ENCODE data around the gene ACSL5. TPM values are rescaled to one million over a fixed set of nuclear protein-coding genes. Genes with fewer than 3 reads are reported as not detected.

The ACSL5 gene
- polyA plus RNA-seq, 1 donor (not counting 4 experiments of a cell fraction or from before 2014, with no cell fraction given) = 0.04 TPM

GRCh38 chr10:112424651-112425050, 50.7 kb downstream of the ACSL5 start:
- Histone ChIP-seq H4K20me1 (ENCODE audit: control insufficient read depth, extremely low read depth, insufficient read depth, low read length) (no peaks in the 10 kb centered on the region), H2AFZ (ENCODE audit: control insufficient read depth, low read length) (no peak overlapping the region), H3K27ac (ENCODE audit: control insufficient read depth, insufficient read depth, low read length) (no peak overlapping the region), H3K4me2 (ENCODE audit: control insufficient read depth, extremely low read depth, insufficient read depth, low read depth, low read length) (no peak overlapping the region), H3K36me3 (ENCODE audit: control insufficient read depth in 2 of 2, extremely low read depth in 1 of 2, insufficient read depth in 2 of 2, low read length in 2 of 2) (peaks cover 3 to 4% of the 10 kb centered on the region in 2 experiments), H3K9me1 (ENCODE audit: control insufficient read depth, extremely low read depth, insufficient read depth, low read length) (no peaks in the 10 kb centered on the region), H3K79me2 (ENCODE audit: control insufficient read depth, insufficient read depth, low read length) (no peaks in the 10 kb centered on the region), H3K9me3 (ENCODE audit: control insufficient read depth, low read depth, low read length) (no peaks in the 10 kb centered on the region), H3K27me3 (ENCODE audit: control insufficient read depth, extremely low read depth, insufficient read depth, low read length) (no peaks in the 10 kb centered on the region), H3K4me3 (ENCODE audit: control insufficient read depth in 2 of 3, extremely low read depth in 1 of 3, insufficient read depth in 2 of 3, low read depth in 1 of 3, low read length in 3 of 3) (no peak overlapping the region), H3K9ac (ENCODE audit: control insufficient read depth, extremely low read depth, insufficient read depth, low read length) (no peak overlapping the region), H3K4me1 (ENCODE audit: control insufficient read depth, extremely low read depth, insufficient read depth, low read length) (no peaks in the 10 kb centered on the region)
- TF ChIP-seq CTCF (optimal IDR thresholded peaks at IDR 0.05 in 1 of 3, IDR thresholded peaks at IDR 0.05 in 1 of 3, conservative IDR thresholded peaks at IDR 0.05 in 1 of 3; ENCODE audit: extremely low read depth in 1 of 3, insufficient read depth in 2 of 3, low read length in 3 of 3) (no peak), EZH2 (IDR thresholded peaks at IDR 0.05; ENCODE audit: low read length) (no peak)
- FAIRE-seq = no peak
- DNase-seq (ENCODE audit: low read depth, low spot score) = no peak
- dilution Hi-C loops (cut with MboI; ENCODE audit: extremely low pct_ligation_motif_present, low sequenced_read_pairs) = no loop called here

- no peak overlapping the region for H2AFZ ChIP-seq (ENCODE audit: control insufficient read depth, low read length)
- TF ChIP-seq EZH2 (IDR thresholded peaks at IDR 0.05; ENCODE audit: low read length) (no peak), CTCF (optimal IDR thresholded peaks at IDR 0.05 in 1 of 3, IDR thresholded peaks at IDR 0.05 in 1 of 3, conservative IDR thresholded peaks at IDR 0.05 in 1 of 3; ENCODE audit: extremely low read depth in 1 of 3, insufficient read depth in 2 of 3, low read length in 3 of 3) (no peak)
- no peaks in the 10 kb centered on the region for H3K9me3 ChIP-seq (ENCODE audit: control insufficient read depth, low read depth, low read length)
- peaks cover 4 to 5% of the 10 kb centered on the region in 2 experiments for H3K36me3 ChIP-seq (ENCODE audit: control insufficient read depth in 2 of 2, extremely low read depth in 1 of 2, insufficient read depth in 2 of 2, low read length in 2 of 2)
- H3K27me3 ChIP-seq (ENCODE audit: control insufficient read depth, extremely low read depth, insufficient read depth, low read length) = no peaks in the 10 kb centered on the region
- no peak overlapping the region for H3K4me2 ChIP-seq (ENCODE audit: control insufficient read depth, extremely low read depth, insufficient read depth, low read depth, low read length)
- no peak overlapping the region for H3K9ac ChIP-seq (ENCODE audit: control insufficient read depth, extremely low read depth, insufficient read depth, low read length)
- H3K79me2 ChIP-seq (ENCODE audit: control insufficient read depth, insufficient read depth, low read length) = no peaks in the 10 kb centered on the region
- no peak for FAIRE-seq
- H3K4me1 ChIP-seq (ENCODE audit: control insufficient read depth, extremely low read depth, insufficient read depth, low read length) = no peaks in the 10 kb centered on the region
- dilution Hi-C loops (cut with MboI; ENCODE audit: extremely low pct_ligation_motif_present, low sequenced_read_pairs) = no loop called here
- H3K27ac ChIP-seq (ENCODE audit: control insufficient read depth, insufficient read depth, low read length) = no peak overlapping the region
- H3K9me1 ChIP-seq (ENCODE audit: control insufficient read depth, extremely low read depth, insufficient read depth, low read length) = no peaks in the 10 kb centered on the region
- no peak overlapping the region for H3K4me3 ChIP-seq (ENCODE audit: control insufficient read depth in 2 of 3, extremely low read depth in 1 of 3, insufficient read depth in 2 of 3, low read depth in 1 of 3, low read length in 3 of 3)
- DNase-seq (ENCODE audit: low read depth, low spot score) = no peak
- no peaks in the 10 kb centered on the region for H4K20me1 ChIP-seq (ENCODE audit: control insufficient read depth, extremely low read depth, insufficient read depth, low read length)
Observed at GRCh38 chr10:112426111-112426510, 52.2 kb downstream of the ACSL5 start.

Measured in keratinocyte (primary cell).